ENCODE results near the gene ZNF423.

GRCh38 chr16:49558451-49558850 lies 297.5 kb downstream of the ZNF423 start:
- TF ChIP-seq CTCF (IDR thresholded peaks at IDR 0.05): no peak
- no peak for TF ChIP-seq POLR2A (IDR thresholded peaks at IDR 0.05)
